Stimulated activated naive CD4-positive, alpha-beta T cell treated with Interleukin-2 at 50 U/mL for 16 hours (primary cell): ENCODE data around the gene GPC5.

Experiments used
- DNase-seq: peaks from one replicate; lab custom pipeline; 2025; lab: John Stamatoyannopoulos, UW

GPC5 gene

GRCh38 chr13:91714855-91715254 lies 316.4 kb downstream of the GPC5 start:
- no peak for DNase-seq

- no peak for DNase-seq
Observed at GRCh38 chr13:91716436-91717065, 318.1 kb downstream of the GPC5 start.

- DNase-seq: no peak
Observed at GRCh38 chr13:91719033-91719432, 320.6 kb downstream of the GPC5 start.

- DNase-seq: no peak
Observed at GRCh38 chr13:91721413-91721812, 323.0 kb downstream of the GPC5 start.

DNA sequence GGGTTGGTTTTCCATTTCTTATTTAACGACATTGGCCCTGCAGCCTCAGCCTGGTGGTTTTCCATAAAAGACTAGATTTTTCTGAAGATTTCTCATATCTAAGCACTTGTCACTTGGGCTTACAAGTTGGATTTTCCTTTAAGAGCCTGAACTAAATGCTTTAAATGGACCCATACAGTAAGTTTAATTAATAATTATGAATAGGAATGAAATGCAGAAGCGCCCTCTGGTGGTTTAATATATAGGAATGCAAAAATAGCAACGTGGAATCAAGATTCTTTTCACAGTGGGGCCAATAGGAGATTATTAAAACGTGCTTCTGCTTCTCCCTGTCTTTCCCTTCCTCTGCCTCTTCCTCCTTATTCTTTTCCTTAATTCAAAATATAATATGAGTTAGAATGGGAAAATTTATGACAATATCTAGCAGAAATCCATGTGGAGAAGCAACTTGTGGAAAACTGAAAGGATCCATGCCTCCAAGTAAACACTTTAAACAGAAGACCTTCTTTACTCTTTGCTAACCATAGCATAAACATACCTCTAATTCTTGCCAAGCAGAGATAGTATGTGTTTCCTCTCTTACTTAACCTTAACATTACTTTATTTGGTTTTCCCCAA lies 324.0 kb downstream of the GPC5 start:
- no peak for DNase-seq

DNA sequence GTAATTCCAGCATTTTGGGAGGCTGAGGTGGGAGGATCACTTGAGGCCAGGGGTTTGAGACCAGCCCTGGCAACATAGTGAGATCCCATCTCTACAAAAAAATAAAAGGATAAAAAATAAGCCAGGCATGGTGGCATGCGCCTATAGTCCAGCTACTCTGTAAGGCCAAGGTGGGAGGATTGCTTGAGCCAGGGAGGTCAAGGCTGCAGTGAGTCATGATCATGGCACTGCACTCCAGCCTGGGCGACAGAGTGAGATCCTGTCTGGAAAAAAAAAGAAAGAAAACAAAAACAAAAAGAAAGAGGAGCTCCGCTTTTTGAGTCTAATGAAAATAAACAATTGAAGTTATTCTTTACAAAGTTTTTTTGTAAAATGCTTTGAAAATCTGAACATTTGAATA lies 326.2 kb downstream of the GPC5 start:
- no peak for DNase-seq

DNA sequence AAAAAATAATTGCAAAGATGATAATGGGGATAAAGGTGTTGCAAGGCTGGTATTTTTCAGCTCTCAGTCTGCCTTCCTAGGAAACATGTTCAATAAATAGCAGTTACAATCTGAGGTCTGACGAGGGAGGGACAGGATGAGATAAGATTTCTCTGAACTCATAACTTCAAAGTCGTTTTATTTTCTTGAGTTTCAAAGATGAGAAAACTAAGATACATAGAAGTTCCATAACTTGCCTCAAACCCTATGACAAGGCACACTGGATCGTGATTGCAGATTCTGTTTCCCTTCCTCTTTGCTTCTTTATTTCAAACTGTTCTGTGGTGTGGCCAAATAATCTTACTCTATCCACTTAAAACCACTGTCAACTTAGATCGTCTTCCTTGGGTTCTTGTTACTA lies 327.2 kb downstream of the GPC5 start:
- no peak for DNase-seq

- DNase-seq: no peak
Observed at GRCh38 chr13:91726671-91727070, 328.2 kb downstream of the GPC5 start.

GRCh38 chr13:91729859-91730258 lies 331.4 kb downstream of the GPC5 start:
- no peak for DNase-seq

GRCh38 chr13:91739751-91740150 lies 341.3 kb downstream of the GPC5 start:
- DNase-seq: no peak

DNA sequence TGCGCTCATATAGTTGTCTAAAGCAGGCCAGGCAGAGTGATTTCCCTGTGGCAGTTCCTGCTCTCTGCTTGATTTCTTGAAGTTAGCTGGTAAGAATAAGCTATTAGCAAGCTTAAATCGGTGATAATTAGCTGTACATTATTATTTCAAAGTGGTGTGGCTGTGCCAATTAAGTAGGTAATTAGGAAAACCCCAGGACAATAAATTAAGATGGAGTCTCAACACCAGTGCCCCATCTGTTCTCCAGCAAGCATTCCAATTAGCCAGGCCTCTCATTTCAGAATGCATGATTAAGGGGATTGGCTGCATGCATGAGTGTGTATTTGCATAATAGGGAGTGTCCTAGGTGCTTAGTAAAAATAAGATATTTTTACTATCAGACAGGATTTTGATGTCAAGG lies 342.3 kb downstream of the GPC5 start:
- no peak for DNase-seq

GRCh38 chr13:91741925-91742324 lies 343.5 kb downstream of the GPC5 start:
- no peak for DNase-seq

GRCh38 chr13:91744284-91744683 lies 345.9 kb downstream of the GPC5 start:
- no peak for DNase-seq

GRCh38 chr13:91745967-91746366 lies 347.5 kb downstream of the GPC5 start:
- no peak for DNase-seq

DNA sequence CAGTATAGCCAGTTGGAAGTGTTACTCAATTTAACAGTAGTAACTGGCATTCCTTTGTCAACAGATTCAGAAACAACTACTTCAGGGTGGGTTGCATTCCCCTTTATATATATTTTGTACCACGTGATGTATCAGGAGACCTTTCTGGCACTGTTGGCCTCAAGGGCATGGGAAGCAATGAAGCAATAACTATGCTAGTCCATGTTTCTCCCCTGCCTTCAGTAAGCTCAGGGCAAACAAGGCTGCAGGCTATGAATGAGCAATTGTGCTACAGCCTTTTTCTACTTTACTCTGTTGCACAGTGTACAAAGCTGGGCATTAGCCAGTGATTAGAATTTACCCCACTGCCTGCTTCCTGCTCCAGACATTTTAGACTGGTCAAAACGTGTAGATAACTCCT lies 348.8 kb downstream of the GPC5 start:
- DNase-seq: no peak

DNA sequence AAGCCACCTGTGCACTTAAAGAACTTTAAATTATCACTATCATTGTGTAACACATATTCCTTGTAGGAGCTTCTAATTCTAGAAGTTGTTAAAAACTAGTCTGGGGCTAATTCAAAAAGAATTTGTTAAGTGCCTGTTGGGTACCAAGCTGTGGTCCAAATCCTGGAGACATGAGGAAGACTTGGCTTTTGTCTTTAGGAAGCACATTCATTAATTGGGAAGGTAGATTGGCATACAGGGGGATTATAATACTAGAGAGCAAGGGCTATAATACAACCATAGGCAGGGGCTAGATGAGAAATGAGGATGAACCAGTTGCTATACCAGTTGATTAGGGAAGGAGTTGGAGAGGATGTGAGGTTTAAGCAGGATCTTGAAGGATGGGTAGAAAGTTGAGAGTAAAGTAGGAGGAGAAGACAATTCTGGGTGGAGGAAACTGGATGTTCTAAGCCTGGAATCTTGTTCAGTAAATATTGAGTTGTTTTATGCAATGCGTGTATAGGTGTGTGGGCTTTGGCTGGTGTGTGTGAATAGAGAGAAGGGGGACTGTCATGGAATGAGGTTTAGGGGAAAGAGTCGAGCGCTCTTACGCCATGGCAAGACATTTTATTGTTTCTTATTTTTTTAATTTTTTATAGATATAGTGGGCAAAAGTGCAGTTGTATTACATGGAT lies 350.1 kb downstream of the GPC5 start:
- DNase-seq: no peak

GRCh38 chr13:91758724-91759123 lies 360.3 kb downstream of the GPC5 start:
- no peak for DNase-seq

- no peak for DNase-seq
Observed at GRCh38 chr13:91762957-91763356, 364.5 kb downstream of the GPC5 start.

DNA sequence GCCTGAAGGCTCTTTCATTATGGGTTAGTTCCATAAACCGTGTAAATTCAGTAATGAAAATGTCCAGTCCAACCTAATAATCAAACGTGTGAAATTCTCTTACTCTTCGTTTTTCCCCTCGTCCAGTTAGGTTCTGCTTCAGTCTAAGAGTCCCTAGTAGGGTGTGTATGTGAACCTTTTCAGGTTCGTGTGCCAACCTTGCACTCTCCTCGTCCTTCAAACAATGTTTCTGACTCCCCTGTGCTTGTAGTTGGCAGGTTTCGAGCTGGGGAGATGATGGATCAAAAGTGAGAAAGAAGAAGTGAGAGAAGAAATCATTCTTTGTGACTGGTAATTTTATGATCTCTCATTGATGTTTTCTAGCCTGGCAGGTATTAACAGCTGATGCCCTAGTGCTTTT lies 366.1 kb downstream of the GPC5 start:
- DNase-seq: no peak

GRCh38 chr13:91767651-91768050 lies 369.2 kb downstream of the GPC5 start:
- DNase-seq: no peak

DNA sequence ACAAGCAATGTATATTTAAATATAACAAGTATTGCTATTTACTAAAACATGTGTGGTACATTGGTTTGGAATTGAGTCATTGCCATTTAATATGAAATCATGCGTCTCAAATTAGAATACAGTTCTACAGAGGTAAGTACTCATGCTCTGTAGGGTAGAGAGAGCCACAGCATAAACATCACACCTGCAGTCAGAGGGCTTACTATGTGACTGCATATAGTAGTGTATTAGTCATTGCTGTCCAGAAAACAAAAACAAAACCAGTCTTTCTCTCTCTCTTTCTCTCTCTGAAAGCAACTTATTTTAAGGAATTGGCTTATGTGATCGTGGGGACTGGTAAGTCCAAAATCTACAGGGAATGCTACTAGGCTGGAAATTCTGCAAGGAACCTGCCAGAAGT lies 370.3 kb downstream of the GPC5 start:
- no peak for DNase-seq

DNA sequence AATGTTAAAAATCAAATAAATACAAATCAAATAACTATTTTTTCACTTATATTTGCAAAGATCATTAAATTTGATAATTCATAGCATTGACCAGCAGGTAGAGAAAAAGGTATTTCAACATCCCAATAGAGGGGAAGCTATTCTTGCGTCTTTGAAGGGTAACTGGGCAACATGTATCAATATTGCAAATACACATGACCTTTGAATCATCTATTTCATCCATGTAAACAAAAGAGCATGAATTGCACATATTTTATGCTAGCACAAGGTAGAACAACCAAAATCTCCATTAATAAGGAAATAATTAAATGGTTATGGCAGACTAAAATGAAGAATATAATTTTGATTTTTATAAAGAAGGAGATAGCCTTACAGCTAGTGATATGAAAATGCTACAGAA lies 372.8 kb downstream of the GPC5 start:
- no peak for DNase-seq

DNA sequence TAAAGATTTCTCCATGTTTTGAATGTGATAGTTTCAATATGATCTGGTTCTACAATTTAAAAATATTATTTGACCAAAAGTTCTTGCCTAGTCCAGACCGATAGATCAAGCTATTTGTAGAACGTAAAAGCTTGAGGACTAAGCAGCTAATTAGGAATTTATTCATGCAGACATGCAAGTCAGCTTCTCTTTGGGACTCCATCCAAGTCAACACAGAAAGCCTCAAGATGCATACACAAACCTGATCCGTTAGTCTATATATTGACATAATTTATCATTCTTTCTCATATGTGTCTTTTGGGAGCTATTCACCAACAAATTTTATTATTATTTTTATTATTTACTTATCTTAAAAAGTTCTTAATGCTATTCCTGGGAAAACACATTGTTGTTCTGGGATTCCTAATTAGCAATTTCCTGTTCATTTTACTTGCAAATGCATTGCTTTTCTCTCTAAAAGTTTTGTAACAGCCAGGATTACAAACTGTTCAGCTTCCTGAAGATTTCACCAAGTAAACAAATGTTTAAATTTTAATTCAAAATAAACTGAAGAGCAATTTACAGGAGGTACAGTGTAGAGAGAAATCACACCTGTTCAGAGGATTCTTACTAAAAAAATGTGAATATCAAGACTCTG lies 375.3 kb downstream of the GPC5 start:
- DNase-seq: no peak
